Neural cell (in vitro differentiated cells): ENCODE data around the gene CACNB2.
A peak's percentile ranks its signal among the peaks of the same experiment; 100 is the strongest.

Experiments
- EP300 ChIP-seq: fragments of 450-650 bp; conservative IDR thresholded peaks from 2 replicates; pipeline ENCODE4 v1.6.1; 2014; ENCODE audit warnings: antibody characterized with exemption, mild to moderate bottlenecking, moderate library complexity; ENCODE audit not compliant: poor library complexity, severe bottlenecking
- EZH2 ChIP-seq: fragments of 200-600, 300-800 bp; shearing (Covaris generic), sonication (generic); IDR thresholded peaks from 2 replicates; pipeline ENCODE4 v1.6.1; 2014; ENCODE audit warnings: antibody characterized with exemption, low read length, borderline replicate concordance, mild to moderate bottlenecking; ENCODE audit not compliant: insufficient read depth, poor library complexity, severe bottlenecking
- POLR2AphosphoS5 ChIP-seq: IDR thresholded peaks from 2 replicates; pipeline ENCODE4 v1.6.1; 2012
- SMC3 ChIP-seq: fragments of 450-650 bp; conservative IDR thresholded peaks from 2 replicates; pipeline ENCODE4 v1.6.1; 2014; ENCODE audit warnings: antibody characterized with exemption, mild to moderate bottlenecking, moderate library complexity; ENCODE audit not compliant: poor library complexity
- TAF1 ChIP-seq: IDR thresholded peaks from 2 replicates; pipeline ENCODE4 v1.6.1; 2012; ENCODE audit warnings: low read depth
- TF ChIP-seq, protein P1 (sequence below): fragments of 450-650 bp; IDR thresholded peaks from 2 replicates; pipeline ENCODE4 v1.5.1; 2014; ENCODE audit warnings: antibody characterized with exemption, mild to moderate bottlenecking, moderate library complexity; ENCODE audit not compliant: poor library complexity, severe bottlenecking
- TF ChIP-seq, protein P2 (sequence below): IDR thresholded peaks from 2 replicates; pipeline ENCODE4 v1.6.1; 2012; ENCODE audit warnings: borderline replicate concordance

DNA sequence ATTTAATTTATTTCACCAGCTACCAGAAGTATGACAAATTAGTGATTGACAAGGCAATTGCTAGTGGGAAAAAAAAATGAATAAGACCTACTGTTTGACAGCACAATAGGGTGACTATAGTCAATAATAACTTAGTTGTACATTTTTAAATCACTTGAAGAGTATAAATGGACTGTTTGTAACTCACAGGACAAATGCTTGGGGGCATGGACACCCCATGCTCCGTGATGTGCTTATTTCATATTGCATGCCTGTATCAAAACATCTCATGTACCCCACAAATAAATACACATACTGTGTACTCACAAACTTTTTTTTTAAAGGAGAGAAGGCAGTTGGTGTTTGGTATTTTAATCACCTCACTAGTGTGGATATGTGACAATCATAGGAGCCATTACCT, 181.1 kb downstream of the CACNB2 start:
- no peak for TF ChIP-seq EZH2
- TF ChIP-seq POLR2AphosphoS5: no peak
- TF ChIP-seq EP300: peak; percentile 39
- TF ChIP-seq, protein P1, sequence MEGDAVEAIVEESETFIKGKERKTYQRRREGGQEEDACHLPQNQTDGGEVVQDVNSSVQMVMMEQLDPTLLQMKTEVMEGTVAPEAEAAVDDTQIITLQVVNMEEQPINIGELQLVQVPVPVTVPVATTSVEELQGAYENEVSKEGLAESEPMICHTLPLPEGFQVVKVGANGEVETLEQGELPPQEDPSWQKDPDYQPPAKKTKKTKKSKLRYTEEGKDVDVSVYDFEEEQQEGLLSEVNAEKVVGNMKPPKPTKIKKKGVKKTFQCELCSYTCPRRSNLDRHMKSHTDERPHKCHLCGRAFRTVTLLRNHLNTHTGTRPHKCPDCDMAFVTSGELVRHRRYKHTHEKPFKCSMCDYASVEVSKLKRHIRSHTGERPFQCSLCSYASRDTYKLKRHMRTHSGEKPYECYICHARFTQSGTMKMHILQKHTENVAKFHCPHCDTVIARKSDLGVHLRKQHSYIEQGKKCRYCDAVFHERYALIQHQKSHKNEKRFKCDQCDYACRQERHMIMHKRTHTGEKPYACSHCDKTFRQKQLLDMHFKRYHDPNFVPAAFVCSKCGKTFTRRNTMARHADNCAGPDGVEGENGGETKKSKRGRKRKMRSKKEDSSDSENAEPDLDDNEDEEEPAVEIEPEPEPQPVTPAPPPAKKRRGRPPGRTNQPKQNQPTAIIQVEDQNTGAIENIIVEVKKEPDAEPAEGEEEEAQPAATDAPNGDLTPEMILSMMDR: no peak
- TF ChIP-seq, protein P2, sequence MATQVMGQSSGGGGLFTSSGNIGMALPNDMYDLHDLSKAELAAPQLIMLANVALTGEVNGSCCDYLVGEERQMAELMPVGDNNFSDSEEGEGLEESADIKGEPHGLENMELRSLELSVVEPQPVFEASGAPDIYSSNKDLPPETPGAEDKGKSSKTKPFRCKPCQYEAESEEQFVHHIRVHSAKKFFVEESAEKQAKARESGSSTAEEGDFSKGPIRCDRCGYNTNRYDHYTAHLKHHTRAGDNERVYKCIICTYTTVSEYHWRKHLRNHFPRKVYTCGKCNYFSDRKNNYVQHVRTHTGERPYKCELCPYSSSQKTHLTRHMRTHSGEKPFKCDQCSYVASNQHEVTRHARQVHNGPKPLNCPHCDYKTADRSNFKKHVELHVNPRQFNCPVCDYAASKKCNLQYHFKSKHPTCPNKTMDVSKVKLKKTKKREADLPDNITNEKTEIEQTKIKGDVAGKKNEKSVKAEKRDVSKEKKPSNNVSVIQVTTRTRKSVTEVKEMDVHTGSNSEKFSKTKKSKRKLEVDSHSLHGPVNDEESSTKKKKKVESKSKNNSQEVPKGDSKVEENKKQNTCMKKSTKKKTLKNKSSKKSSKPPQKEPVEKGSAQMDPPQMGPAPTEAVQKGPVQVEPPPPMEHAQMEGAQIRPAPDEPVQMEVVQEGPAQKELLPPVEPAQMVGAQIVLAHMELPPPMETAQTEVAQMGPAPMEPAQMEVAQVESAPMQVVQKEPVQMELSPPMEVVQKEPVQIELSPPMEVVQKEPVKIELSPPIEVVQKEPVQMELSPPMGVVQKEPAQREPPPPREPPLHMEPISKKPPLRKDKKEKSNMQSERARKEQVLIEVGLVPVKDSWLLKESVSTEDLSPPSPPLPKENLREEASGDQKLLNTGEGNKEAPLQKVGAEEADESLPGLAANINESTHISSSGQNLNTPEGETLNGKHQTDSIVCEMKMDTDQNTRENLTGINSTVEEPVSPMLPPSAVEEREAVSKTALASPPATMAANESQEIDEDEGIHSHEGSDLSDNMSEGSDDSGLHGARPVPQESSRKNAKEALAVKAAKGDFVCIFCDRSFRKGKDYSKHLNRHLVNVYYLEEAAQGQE: no peak
- no peak for TF ChIP-seq TAF1
- no peak for TF ChIP-seq SMC3
